Dermis blood vessel endothelial cell (primary cell): ENCODE results near the gene TECTA. TPM values are rescaled to one million over a fixed set of nuclear protein-coding genes. Genes with fewer than 3 reads are reported as not detected.

Source experiments
- DNase-seq: peaks from one replicate; pipeline ENCODE4 v3.0.0; 2010
- total RNA-seq: library from RNA; depleted of rRNA; stranded (reverse); fragments of >200 nt; gene quantifications from 2 replicates; pipeline ENCODE4 v1.2.3, GENCODE V29; 2014

Gene TECTA
- total RNA-seq, 1 donor from 2014 or later, result 0.51 TPM

DNA sequence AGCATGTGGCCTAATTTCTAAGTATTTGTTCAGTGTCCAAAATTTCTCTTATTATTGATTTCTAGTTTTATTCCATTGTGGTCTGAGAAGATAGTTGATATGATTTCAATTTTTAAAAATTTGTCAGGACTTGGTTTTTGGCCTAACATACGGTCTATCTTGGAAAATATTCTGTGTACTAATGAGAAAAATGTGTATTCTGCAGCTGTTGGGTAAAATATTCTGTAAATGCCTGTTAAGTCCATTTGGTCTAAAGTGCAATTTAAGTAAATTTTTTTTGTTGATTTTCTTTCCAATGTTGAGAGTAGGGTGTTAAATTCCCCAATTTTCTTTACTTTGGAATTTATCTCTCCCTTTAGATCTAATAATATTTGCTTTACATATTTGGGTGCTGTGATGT is 78.3 kb downstream of the TECTA start:
- no peak for DNase-seq

DNA sequence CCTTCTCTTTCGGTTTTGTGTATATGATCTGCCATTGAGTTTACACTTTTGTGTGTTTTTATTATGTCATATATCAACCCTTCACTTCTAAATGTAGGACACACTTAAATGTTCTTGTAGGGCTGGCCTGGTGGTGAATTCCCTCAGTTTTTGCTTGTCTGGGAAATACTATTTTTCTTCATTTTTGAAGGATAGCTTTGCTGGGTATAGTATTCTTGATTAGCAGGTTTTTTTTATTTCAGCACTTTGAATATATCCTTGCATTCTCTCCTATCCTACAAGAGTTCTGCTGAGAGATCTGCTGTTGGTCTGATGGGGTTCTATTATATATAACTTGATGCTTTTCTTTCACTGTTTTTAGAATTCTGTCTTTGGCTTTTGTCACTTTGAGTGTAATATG is 79.1 kb downstream of the TECTA start:
- DNase-seq, result no peak

DNA sequence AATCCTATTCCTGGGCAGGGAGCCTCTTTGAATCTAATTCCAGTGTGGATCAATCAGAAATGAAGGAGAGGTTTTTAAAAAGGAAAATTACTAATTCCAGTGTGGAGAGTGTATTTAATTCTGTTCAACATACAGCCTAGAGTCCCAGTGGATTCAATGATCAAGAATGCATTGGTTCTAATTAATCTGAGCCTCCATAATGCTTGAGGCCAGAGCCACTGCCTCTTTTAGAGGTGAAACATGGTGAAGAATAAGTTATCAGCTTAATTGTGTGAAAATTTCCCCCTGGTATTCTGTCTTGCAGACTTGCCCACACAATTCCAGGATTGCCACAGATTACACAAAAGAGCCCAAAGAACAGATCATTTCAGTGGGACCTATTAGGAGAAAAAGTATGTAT is 87.7 kb downstream of the TECTA start:
- no peak for DNase-seq

DNA sequence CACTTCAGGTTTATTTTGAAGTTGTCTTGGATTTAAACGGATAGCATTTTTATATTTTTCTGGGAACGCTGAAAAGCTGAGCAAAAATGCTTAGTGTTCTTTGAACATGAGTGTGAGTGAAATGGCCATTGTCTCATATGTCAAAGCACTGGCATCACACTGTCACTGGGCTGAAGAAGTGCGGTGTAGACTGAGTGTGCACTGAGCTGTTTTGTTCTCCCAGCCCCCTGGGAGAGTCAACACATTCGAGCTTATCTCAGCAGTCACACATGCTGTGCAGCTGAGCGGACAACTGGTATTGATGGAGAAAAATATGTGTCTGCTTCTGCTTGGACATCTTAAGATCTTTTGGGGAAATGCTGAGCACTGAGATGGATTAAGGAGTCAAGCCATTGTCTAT is 90.8 kb downstream of the TECTA start:
- DNase-seq, result no peak

DNA sequence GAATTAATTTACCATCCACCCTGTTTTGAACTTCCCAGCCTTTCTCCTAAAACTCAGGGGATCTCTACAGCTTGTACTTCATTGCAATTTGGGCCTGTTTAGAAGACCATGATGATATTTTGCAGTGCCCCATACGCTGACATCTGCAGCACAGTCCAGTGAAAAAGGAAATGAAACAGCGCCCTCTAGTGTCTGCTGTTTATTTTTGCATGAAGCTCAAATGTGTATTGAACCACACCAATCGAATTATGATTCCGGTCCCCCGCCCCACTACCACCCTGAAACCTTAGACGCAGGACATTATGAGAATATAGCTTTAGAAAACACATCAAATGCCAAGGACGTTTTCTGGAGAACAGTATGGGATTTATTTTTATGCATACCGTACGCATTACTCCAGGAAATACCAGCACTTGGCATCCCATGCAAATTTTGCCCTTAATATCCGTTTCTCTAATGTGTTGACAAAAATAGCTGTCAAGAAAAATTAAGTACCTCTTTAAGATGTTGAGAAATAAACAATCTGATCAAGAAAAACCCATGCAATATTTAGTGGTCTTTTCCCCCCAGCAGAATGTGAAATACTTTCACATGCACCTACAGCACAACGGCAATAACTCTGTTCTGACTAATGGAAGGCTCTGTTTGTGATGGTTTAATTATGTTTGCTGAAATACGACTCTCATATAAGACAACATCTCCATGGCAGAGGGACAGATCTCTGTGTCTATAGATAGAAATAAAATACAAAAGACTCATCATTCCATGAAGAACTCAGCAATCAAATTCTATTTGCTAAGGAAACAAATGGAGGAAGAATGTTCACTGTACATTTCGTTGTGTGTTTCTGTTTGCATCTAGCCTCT is 93.9 kb downstream of the TECTA start:
- DNase-seq, result peak; percentile 86

DNA sequence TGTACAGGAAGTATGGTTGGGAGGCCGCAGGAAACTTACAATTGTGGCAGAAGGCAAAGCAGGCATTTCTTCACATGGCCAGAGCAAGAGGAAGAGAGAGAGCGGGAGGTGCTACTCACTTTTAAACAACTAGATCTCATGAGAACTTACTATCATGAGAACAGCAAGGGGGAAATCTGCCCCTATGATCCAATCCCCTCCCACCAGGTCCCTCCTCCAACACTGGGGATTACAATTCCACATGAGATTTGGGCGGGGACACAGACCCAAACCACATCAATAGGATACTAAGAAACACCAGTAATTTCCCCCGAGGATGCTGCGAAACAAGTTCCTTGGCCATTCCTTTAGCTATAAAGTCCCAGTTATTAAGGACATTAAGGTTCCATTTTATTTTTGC is 97.4 kb downstream of the TECTA start:
- DNase-seq, result no peak

DNA sequence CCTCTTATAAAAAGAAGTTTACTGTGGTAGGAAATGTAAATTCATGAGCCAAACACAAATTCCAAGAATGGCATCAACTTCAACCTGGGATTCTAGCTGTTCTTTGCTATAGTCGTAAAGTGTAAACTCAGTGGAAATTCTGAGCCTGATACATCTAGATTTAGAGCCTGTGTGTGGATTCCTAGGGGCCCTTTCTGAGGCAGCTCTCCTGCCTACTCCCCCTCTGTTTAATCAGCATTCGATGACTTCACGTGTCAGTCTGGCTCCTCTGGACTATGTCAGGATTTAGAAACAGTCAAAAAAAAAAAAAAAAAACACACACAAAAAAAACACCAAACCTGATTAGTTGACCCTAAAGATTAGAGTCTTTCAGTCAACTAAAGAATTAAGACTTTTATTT is 98.5 kb downstream of the TECTA start:
- no peak for DNase-seq

DNA sequence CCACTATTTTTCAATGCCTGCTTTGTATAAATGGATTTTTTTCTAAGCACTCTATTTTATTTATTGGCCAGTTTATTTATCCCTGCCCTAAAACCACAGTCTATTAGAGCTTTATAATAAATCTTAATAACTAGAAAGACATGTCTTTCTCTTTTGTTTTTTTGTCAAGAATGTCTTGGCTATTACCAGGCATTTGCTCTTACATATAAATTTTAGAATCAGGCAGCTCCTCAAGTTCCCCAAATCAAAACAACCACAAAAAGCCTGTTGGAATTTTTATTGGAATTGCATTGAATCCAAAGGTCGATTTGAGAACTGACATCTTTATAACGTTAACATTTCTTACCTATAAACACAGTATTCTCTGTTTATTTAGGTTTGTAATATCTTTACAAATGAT is 105.8 kb downstream of the TECTA start:
- DNase-seq, result no peak

DNA sequence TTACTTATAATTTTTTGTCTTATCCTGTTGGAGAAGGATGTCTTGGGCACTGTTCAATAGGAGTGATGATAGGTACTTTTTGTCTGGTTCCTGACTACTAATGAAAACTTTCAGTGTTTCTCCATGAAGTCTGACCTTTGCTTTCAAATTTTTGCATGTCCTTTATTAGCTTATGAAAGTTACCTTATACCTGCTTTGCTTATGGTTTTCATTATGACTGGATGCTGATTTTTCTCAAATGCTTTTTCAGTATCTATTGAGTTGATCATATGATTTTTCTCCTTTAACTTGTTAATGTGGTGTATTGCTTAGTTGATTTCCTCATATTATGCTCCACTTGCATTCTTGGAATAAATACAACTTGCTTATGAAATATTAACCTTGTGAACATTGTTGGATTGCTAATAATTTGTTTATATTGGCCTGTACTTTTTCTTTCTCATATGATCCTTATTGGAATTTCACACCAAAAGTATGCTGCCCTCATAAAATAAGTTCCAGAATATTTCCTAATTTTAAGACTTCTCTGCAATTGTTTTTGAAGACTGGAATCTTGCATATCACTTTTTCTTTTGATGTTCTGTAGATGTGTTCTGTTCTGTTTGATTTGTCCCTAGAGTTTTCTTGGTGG is 106.6 kb downstream of the TECTA start:
- DNase-seq, result no peak

DNA sequence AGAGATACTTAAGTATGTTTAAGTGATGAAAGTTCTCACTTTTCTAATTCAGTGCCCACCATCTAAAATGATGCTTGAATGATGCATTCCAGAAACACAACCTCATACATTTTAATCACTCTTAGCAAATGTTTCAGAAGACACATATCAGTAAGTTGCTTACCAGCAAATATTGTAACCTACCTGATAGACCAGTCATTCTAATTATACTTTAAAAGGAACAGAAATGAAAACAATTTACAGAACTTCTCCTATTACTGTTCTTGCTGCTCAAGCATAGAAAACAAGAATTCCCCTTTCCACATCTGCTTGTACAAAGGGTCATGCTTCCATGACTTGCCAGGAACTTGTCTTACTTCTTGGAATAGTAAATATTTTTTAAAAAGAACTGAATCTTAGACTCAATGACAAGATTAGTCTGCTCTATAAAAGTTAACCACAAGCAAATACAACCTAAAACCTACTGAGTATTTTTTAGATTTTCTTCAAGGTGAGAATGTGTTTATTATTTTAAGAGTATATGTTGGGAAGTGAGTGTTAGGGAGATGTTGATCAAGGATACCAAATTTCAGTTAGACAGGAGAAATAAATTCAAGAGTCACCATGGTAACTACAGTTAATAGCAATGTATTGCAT is 109.5 kb downstream of the TECTA start:
- no peak for DNase-seq

DNA sequence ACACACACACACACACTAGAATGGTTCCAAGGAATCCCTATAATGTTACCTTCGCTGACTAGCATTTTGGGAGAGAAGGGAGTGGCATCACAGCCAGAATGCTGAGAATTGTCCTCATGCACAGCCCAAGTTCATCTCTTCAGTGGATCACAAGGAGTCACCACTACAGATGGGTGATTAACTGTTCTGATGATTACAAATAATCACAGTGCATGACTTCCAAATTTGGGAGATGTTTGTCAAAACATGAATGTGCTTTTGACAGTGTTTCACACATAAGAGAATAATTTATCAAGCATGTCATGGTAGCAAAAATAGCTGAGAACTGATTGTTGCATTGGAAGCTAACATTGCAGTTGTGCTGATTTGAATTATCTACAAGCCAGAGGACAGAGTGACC is 110.6 kb downstream of the TECTA start:
- DNase-seq, result no peak

DNA sequence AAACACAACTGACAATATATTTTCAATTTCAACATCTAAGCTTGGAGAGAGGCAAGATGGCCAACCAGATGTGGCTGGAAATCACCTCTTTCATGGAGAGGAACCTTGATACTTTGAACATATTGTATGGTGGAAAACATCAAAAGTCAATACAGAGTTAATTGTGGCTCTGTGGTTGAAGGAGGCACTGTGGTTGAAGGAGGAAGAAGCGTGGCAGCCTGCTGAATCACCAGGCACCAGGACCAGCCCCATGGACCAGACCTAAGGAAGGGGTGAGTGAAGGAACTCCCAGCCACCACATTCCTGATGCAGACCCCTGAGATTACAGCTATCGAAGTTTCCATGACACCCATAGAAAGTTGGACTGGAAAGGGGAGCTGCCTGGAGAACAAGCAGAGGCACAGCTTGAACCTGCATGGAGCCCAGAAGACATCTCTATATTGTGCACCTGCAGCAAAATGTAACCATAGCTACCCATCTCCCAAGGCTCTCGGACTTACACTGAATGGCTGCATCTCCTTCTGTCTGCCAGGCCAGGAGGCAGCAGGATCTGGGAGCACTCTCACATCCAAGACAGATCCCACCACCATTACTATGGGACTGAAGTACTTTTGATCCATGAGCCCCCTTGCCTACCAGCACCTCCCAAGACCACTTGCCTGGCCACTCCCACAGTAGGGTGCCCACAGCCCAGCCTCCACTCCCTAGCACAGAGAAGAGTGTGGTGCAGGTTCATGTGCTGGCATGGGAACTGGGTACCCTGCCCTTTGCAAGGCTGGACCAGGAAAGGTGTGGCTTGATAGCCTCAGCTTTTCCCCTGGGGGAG is 111.7 kb downstream of the TECTA start:
- DNase-seq, result no peak

DNA sequence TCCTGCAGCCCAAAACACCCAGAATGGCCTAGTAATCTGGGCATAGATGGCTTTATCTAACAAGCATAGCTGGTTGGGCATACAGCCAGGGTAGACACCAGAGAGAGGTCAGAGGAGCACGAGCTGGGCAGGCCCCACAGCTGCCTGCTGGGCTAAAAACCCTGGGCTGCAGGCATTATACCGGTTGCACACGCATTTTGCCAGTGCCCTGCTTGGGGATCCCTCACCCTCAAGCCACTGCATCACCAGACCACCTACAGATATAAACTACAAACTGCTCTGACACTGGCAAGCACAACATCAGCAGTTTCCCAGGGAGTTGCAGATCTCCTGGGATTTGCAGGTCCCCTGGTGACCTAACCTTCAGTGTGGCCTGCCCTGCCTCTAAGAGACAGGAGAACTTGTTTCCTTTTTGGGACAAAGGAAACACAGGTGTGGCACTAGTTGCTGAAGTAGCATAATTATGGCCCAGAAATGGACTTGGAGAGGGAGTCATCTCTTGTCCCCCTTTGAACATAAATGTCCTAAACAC is 112.4 kb downstream of the TECTA start:
- no peak for DNase-seq

DNA sequence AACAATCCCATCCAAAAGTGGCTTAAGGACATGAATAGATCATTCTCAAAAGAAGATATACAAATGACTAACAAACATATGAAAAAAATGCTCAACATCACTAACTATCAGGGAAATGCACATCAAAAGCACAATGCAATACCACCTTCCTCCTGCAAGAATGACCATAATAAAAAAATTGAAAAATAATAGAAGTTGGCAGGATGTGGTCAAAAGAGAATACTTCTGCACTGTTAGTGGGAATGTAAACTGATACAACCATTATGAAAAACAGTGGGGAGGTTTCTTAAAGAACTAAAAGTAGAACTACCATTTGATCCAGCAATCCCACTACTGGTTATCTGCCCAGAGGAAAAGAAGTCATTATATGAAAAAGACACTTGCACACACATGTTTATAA is 113.8 kb downstream of the TECTA start:
- no peak for DNase-seq

DNA sequence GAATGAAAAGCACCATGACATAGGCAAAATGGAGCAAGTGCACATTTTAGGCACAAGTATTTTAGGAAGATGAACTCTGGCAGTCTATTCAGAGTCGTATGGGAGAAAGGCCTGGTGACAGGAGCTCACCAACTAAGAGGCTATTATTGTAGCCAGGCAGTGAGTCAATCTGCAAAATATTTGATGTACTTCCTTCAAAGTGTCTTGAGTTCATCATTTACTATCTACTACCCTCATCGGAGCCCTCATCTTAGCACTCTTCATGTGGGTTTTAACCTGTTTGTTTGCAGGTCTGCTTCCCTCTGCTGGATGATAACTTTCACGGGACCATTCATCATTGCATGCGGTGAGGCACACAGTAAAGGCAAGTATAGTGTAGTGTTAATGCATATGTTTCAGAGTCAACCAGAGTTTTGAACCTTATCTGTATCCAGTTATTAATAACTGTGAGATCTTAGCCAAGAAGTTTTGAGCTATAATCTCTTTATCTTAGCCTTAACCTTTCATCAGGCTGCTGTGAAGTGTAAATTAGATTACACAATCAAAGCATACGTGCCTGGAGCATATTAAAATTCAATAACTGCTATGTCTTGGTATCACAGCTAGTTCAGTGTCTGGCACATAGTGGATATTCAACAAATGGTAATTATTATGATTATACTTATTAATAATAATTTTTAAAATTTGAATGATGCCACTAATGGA is 120.6 kb downstream of the TECTA start:
- DNase-seq, result no peak

DNA sequence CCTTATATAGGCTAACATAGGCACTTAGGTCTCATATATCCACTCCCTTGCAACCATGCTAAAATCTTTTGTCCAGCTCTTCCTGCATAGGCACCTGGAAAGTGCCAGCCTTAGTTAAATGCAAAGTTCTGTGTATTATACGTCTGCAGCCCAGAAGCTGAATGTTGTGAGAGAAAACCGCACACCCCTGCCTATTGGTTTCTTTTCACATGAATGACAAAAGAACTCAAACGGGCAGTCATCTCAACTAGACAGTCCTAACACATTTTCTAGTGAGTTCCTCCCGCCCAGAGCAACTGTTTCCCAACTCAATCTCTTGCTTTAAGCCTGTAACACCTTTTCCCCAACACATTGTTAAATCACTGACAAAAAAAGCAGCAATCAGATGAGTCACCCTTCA is 122.1 kb downstream of the TECTA start:
- no peak for DNase-seq

DNA sequence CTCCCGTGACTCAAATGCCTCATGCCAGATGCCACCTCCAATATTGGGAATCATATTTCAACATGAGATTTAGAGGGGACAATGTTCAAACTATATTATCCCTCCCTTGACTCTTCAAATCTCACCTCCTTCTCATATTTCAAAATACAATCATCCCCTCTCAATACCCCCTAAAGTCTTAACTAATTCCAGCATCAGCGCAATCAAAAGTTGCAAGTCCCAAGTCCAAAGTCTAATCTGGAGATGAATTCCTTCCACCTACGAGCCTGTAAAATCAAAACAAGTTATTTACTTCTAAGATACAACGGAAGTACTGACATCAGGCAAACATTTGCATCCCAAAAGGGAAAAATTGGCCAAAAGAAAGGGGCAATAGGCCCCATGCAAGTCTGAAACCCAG is 124.3 kb downstream of the TECTA start:
- DNase-seq, result no peak

DNA sequence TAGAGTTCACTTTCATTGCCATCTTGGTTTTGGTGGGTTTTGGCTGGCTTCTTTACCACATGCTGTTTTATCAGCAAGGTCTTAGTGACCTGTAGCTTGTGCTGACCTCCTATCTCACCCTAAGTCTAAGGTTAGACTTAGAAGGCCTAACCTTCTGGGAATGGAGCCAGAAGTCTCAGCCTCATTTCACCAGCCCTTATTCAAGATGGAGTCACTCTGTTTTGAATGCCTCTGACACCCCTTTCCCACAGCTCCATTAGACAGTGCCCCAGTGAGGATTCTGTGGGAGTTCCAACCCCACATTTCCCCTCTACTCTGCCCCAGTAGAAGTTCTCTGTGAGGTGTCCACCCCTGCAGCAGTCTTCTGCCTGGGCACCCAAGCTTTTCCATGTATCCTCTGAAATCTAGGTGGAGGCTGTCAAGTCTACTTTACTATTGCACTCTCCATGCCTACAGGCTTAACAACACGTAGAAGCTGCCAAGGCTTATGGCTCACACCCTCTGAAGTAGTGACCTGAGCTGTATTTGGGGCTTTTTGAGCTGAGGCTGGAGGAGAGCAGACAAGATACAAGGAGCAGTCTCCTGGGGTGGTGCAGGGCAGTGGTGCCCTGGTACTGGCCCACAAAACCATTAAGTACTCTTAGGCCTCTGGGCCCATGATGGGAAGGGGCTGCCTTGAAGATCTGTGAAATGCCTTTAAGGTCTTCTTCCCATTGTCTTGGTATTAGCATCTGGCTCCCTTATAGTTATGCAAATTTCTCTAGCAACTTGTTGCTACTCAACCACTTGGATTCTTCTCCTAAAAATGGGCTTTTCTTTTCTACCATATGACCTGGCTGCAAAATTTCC is 125.6 kb downstream of the TECTA start:
- DNase-seq, result no peak

DNA sequence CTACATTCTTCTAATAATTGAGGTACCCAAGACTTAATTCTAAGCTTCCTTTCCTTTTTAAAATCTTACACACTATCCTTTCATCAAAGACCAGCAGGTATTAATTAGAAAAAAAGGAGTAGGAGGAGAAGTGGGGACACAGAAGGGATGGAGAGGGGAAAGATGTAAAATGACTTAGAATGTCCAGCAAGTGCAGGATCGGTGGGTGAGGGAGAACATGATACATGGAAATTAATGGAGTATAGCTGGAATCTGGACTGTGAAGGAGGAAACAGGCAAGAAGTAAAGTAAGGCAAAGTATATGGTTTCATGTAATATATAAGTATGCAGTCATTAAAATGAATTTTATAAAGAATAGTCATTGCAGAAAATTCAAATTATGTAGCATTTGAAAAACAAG is 127.8 kb downstream of the TECTA start:
- DNase-seq, result no peak

DNA sequence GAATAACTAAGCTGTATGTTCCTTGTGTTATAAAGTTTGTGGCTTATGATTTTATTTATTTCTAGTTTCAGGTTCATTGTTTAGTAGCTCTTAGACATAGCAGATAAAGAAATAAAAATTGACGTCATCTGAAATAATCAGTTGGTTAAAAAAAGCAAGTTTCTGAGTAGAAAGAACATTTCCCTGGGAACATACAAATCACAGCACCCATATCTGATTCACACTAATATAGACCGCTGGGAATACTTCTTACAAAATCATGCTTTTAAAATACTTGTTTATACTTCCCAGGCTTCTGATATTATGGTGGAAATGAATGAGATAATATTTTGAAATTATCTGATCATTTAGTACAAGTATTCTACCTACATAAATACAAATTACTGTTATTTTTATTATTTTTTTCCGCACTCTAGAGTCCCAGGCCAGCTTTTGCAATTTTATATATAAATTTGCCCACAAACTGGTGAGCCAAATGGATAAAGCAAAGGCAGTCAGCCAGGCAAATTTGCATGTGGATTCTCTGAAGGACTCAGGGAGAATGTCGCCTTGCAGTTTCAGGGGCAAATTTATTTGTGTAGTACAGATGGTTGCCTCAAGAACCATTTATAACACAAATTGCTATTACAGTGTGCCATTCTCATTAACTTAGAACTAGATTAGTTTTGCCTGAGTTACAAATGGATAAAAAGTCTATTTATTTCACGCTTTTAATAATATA is 128.6 kb downstream of the TECTA start:
- no peak for DNase-seq
